Measurements from ENCODE around the gene NAP1L5.

NAP1L5 gene

GRCh38 chr4:88720451-88721428, 23.1 kb upstream of the NAP1L5 start:
- no peak for DNase-seq

- DNase-seq: no peak
Measured at GRCh38 chr4:88719381-88719780, 21.8 kb upstream of the NAP1L5 start.

GRCh38 chr4:88718098-88718497, 20.5 kb upstream of the NAP1L5 start:
- DNase-seq: no peak

- no peak for DNase-seq
Measured at GRCh38 chr4:88713782-88714181, 16.2 kb upstream of the NAP1L5 start.

GRCh38 chr4:88709989-88710388, 12.4 kb upstream of the NAP1L5 start:
- no peak for DNase-seq

- DNase-seq: peak; percentile 59
Measured at GRCh38 chr4:88706574-88706973, 8.9 kb upstream of the NAP1L5 start.

- DNase-seq: no peak
Measured at GRCh38 chr4:88705805-88706492, 8.3 kb upstream of the NAP1L5 start.

GRCh38 chr4:88705223-88705622, 7.6 kb upstream of the NAP1L5 start:
- DNase-seq: no peak

GRCh38 chr4:88702782-88703181, 5.2 kb upstream of the NAP1L5 start:
- DNase-seq: no peak

GRCh38 chr4:88698519-88698918, 890 bp upstream of the NAP1L5 start:
- DNase-seq: no peak

- DNase-seq: no peak
Measured at GRCh38 chr4:88697141-88697540, 488 bp downstream of the NAP1L5 start.

- no peak for DNase-seq
Measured at GRCh38 chr4:88696630-88697029, 999 bp downstream of the NAP1L5 start.

GRCh38 chr4:88693792-88694191, 3.8 kb downstream of the NAP1L5 start:
- no peak for DNase-seq

GRCh38 chr4:88690355-88690754, 7.3 kb downstream of the NAP1L5 start:
- no peak for DNase-seq

- no peak for DNase-seq
Measured at GRCh38 chr4:88681209-88681608, 16.4 kb downstream of the NAP1L5 start.

- DNase-seq: no peak
Measured at GRCh38 chr4:88675543-88675942, 22.1 kb downstream of the NAP1L5 start.

- no peak for DNase-seq
Measured at GRCh38 chr4:88674979-88675378, 22.6 kb downstream of the NAP1L5 start.

- DNase-seq: no peak
Measured at GRCh38 chr4:88674565-88674964, 23.1 kb downstream of the NAP1L5 start.

- DNase-seq: no peak
Measured at GRCh38 chr4:88673886-88674285, 23.7 kb downstream of the NAP1L5 start.

GRCh38 chr4:88672987-88673386, 24.6 kb downstream of the NAP1L5 start:
- peak; percentile 10 for DNase-seq

- DNase-seq: no peak
Measured at GRCh38 chr4:88661739-88662138, 35.9 kb downstream of the NAP1L5 start.

- no peak for DNase-seq
Measured at GRCh38 chr4:88660446-88661294, 37.0 kb downstream of the NAP1L5 start.

- no peak for DNase-seq
Measured at GRCh38 chr4:88659890-88660208, 37.8 kb downstream of the NAP1L5 start.
